Measurements from ENCODE around the gene GTPBP3.

GTPBP3 gene

GRCh38 chr19:17330262-17331044 is 6.9 kb upstream of the GTPBP3 start:
- Histone ChIP-seq H3K9me3 (ENCODE audit: insufficient read depth, low read depth, low read length) (no peaks in the 10 kb centered on the region), H3K9ac (ENCODE audit: low read depth, low read length, poor library complexity, severe bottlenecking) (no peak overlapping the region), H4K20me1 (ENCODE audit: insufficient read depth, low read length, poor library complexity, severe bottlenecking) (no peaks in the 10 kb centered on the region), H2AFZ (ENCODE audit: low read length) (no peak overlapping the region), H3K79me2 (ENCODE audit: insufficient read depth, low read length) (peaks cover 4% of the 10 kb centered on the region; the same call in 1 of the 2 replicates), H3K9me2 (replicated peaks; ENCODE audit: low read depth, low read length) (no peaks in the 10 kb centered on the region), H3K27me3 (ENCODE audit: insufficient read depth, low read length, poor library complexity, severe bottlenecking) (no peaks in the 10 kb centered on the region), H3F3A (ENCODE audit: low read depth) (no peaks in the 10 kb centered on the region), H3K4me3 (ENCODE audit: low read length, poor library complexity, severe bottlenecking) (no peak overlapping the region), H3K4me2 (ENCODE audit: low read depth, low read length, poor library complexity, severe bottlenecking) (no peak overlapping the region), H3K36me3 (ENCODE audit: insufficient read depth, low read length) (no peaks in the 10 kb centered on the region), H3K4me1 (ENCODE audit: insufficient read depth, low read length, poor library complexity, severe bottlenecking) (peaks cover 15% of the 10 kb centered on the region)
- TF ChIP-seq, protein P1, sequence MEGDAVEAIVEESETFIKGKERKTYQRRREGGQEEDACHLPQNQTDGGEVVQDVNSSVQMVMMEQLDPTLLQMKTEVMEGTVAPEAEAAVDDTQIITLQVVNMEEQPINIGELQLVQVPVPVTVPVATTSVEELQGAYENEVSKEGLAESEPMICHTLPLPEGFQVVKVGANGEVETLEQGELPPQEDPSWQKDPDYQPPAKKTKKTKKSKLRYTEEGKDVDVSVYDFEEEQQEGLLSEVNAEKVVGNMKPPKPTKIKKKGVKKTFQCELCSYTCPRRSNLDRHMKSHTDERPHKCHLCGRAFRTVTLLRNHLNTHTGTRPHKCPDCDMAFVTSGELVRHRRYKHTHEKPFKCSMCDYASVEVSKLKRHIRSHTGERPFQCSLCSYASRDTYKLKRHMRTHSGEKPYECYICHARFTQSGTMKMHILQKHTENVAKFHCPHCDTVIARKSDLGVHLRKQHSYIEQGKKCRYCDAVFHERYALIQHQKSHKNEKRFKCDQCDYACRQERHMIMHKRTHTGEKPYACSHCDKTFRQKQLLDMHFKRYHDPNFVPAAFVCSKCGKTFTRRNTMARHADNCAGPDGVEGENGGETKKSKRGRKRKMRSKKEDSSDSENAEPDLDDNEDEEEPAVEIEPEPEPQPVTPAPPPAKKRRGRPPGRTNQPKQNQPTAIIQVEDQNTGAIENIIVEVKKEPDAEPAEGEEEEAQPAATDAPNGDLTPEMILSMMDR (conservative IDR thresholded peaks at IDR 0.05; ENCODE audit: low read length): no peak
- no peak for TF ChIP-seq EZH2phosphoT487 (IDR thresholded peaks at IDR 0.05; ENCODE audit: borderline replicate concordance)

- Histone ChIP-seq H3K4me2 (ENCODE audit: low read depth, low read length, poor library complexity, severe bottlenecking) (no peak overlapping the region), H3K9me2 (replicated peaks; ENCODE audit: low read depth, low read length) (no peaks in the 10 kb centered on the region), H2AFZ (ENCODE audit: low read length) (no peak overlapping the region), H3K79me2 (ENCODE audit: insufficient read depth, low read length) (peaks cover 4% of the 10 kb centered on the region; the same call in 1 of the 2 replicates), H3K4me1 (ENCODE audit: insufficient read depth, low read length, poor library complexity, severe bottlenecking) (peaks cover 18% of the 10 kb centered on the region), H3K4me3 (ENCODE audit: low read length, poor library complexity, severe bottlenecking) (no peak overlapping the region), H3K27me3 (ENCODE audit: insufficient read depth, low read length, poor library complexity, severe bottlenecking) (no peaks in the 10 kb centered on the region), H3K9me3 (ENCODE audit: insufficient read depth, low read depth, low read length) (no peaks in the 10 kb centered on the region), H3F3A (ENCODE audit: low read depth) (no peaks in the 10 kb centered on the region), H3K36me3 (ENCODE audit: insufficient read depth, low read length) (no peaks in the 10 kb centered on the region), H3K9ac (ENCODE audit: low read depth, low read length, poor library complexity, severe bottlenecking) (no peak overlapping the region), H4K20me1 (ENCODE audit: insufficient read depth, low read length, poor library complexity, severe bottlenecking) (no peaks in the 10 kb centered on the region)
- TF ChIP-seq, protein P1 (conservative IDR thresholded peaks at IDR 0.05; ENCODE audit: low read length): no peak
- TF ChIP-seq EZH2phosphoT487 (IDR thresholded peaks at IDR 0.05; ENCODE audit: borderline replicate concordance): no peak
Observed at GRCh38 chr19:17331045-17331558, 6.3 kb upstream of the GTPBP3 start.

- TF ChIP-seq, protein P1 (conservative IDR thresholded peaks at IDR 0.05; ENCODE audit: low read length): no peak
- TF ChIP-seq EZH2phosphoT487 (IDR thresholded peaks at IDR 0.05; ENCODE audit: borderline replicate concordance): no peak
- Histone ChIP-seq H3K9me3 (ENCODE audit: insufficient read depth, low read depth, low read length) (no peaks in the 10 kb centered on the region), H3K4me1 (ENCODE audit: insufficient read depth, low read length, poor library complexity, severe bottlenecking) (peaks cover 18% of the 10 kb centered on the region)
Observed at GRCh38 chr19:17332360-17332676, 5.0 kb upstream of the GTPBP3 start.

More at GRCh38 chr19:17332360-17332676, 5.0 kb upstream of the GTPBP3 start:
- Histone ChIP-seq H4K20me1 (ENCODE audit: insufficient read depth, low read length, poor library complexity, severe bottlenecking) (no peaks in the 10 kb centered on the region), H3K9ac (ENCODE audit: low read depth, low read length, poor library complexity, severe bottlenecking) (no peak overlapping the region), H3K4me2 (ENCODE audit: low read depth, low read length, poor library complexity, severe bottlenecking) (no peak overlapping the region), H3K36me3 (ENCODE audit: insufficient read depth, low read length) (no peaks in the 10 kb centered on the region), H3K79me2 (ENCODE audit: insufficient read depth, low read length) (peaks cover 4% of the 10 kb centered on the region; the same call in 1 of the 2 replicates), H3F3A (ENCODE audit: low read depth) (peaks cover 6% of the 10 kb centered on the region; the same call in 1 of the 2 replicates), H3K27me3 (ENCODE audit: insufficient read depth, low read length, poor library complexity, severe bottlenecking) (no peaks in the 10 kb centered on the region), H3K4me3 (ENCODE audit: low read length, poor library complexity, severe bottlenecking) (no peak overlapping the region), H3K9me2 (replicated peaks; ENCODE audit: low read depth, low read length) (no peaks in the 10 kb centered on the region), H2AFZ (ENCODE audit: low read length) (no peak overlapping the region)
